CD4-positive, alpha-beta memory T cell (primary cell): ENCODE results near the gene CRISPLD2. TPM values are rescaled to one million over a fixed set of nuclear protein-coding genes. Genes with fewer than 3 reads are reported as not detected.
"Not testable (repeated sequence)": the region's sequence is repeated elsewhere in the genome, so short reads cannot be mapped to it uniquely, and the experiment has no call there.

Source experiments
- CTCF ChIA-PET: fragments of 350-600 bp; sonication (Branson Sonifier 250); formaldehyde crosslinking; loops from one replicate; lab custom pipeline; 2021; ENCODE audit warnings: inconsistent platforms; ENCODE audit not compliant: partially characterized antibody; lab: Charles Lee
- POLR2A ChIA-PET: fragments of 350-600 bp; sonication (Branson Sonifier 250); formaldehyde crosslinking; loops from one replicate; lab custom pipeline; 2021; ENCODE audit not compliant: partially characterized antibody; lab: Charles Lee
- DNase-seq, 5 donors: peaks; one replicate each; pipeline versions ENCODE4 v3.0.0 to v3.0.0-alpha.2; 2020 to 2022; ENCODE audit warnings: mixed read lengths in 1 of 5
- H3K27ac ChIP-seq: one replicate; pipeline ENCODE4 v1.7.0; 2013; ENCODE audit warnings: low read depth, low read length
- H3K27me3 ChIP-seq: 2 replicates; pipeline ENCODE4 v1.7.0; 2013; ENCODE audit warnings: mild to moderate bottlenecking, low read length, moderate library complexity; ENCODE audit not compliant: insufficient read depth
- H3K36me3 ChIP-seq: 2 replicates; pipeline ENCODE4 v1.7.0; 2013; ENCODE audit warnings: mild to moderate bottlenecking, low read length, moderate library complexity; ENCODE audit not compliant: insufficient read depth
- H3K4me1 ChIP-seq: 2 replicates; pipeline ENCODE4 v1.7.0; 2013; ENCODE audit warnings: mild to moderate bottlenecking, low read length, moderate library complexity; ENCODE audit not compliant: insufficient read depth
- H3K4me3 ChIP-seq, 2 donors: one replicate each; pipeline ENCODE4 v1.7.0; 2013; ENCODE audit warnings: low read length in 2 of 2, mild to moderate bottlenecking in 1 of 2
- H3K9me3 ChIP-seq, 2 donors: one replicate each; pipeline ENCODE4 v1.7.0; 2013; ENCODE audit warnings: low read length in 2 of 2, control low read depth in 1 of 2; ENCODE audit not compliant: control insufficient read depth in 1 of 2
- H3K27ac Mint-ChIP-seq, 7 donors: one replicate each; pipeline ENCODE4 v1.8.0; 2020 to 2021; ENCODE audit warnings: mixed read lengths in 7 of 7, mild to moderate bottlenecking in 6 of 7, inconsistent platforms in 3 of 7, moderate library complexity in 3 of 7
- H3K27me3 Mint-ChIP-seq, 2 donors: one replicate each; pipeline ENCODE4 v1.8.0; 2020 to 2021; ENCODE audit warnings: mixed read lengths in 2 of 2
- H3K36me3 Mint-ChIP-seq, 2 donors: one replicate each; pipeline ENCODE4 v1.8.0; 2020 to 2021; ENCODE audit warnings: mixed read lengths in 2 of 2, inconsistent platforms in 1 of 2, mild to moderate bottlenecking in 1 of 2
- H3K4me1 Mint-ChIP-seq, 4 donors: one replicate each; pipeline ENCODE4 v1.8.0; 2020 to 2021; ENCODE audit warnings: mixed read lengths in 4 of 4, mild to moderate bottlenecking in 1 of 4
- H3K4me3 Mint-ChIP-seq, 8 donors: one replicate each; pipeline ENCODE4 v1.8.0; 2020 to 2021; ENCODE audit warnings: mixed read lengths in 8 of 8, mild to moderate bottlenecking in 7 of 8, moderate library complexity in 6 of 8, inconsistent platforms in 3 of 8
- H3K9me3 Mint-ChIP-seq, 8 donors: one replicate each; pipeline ENCODE4 v1.8.0; 2020 to 2021; ENCODE audit warnings: mixed read lengths in 8 of 8, mild to moderate bottlenecking in 5 of 8, inconsistent platforms in 3 of 8, moderate library complexity in 1 of 8
- intact Hi-C: fragments of 100-400 bp; cut with micrococcal nuclease; formaldehyde crosslinking; loops from one replicate; pipeline ENCODE4 v1.15.1; 2023
- polyA plus RNA-seq, 2 donors: library from polyadenylated mRNA; unstranded; fragments of 300-500 nt; fragmentation: Illumina TruSeq; gene quantifications; one replicate each; pipeline ENCODE4 v1.2.3, GENCODE V29; 2021
- total RNA-seq, 2 experiments: library from RNA; stranded (reverse); gene quantifications; one replicate each; pipeline ENCODE4 v1.2.3, GENCODE V29; 2021

The CRISPLD2 gene
- total and polyA plus RNA-seq, 4 experiments from 2014 or later, result 0.32 to 2.5 (median 0.95) TPM

DNA sequence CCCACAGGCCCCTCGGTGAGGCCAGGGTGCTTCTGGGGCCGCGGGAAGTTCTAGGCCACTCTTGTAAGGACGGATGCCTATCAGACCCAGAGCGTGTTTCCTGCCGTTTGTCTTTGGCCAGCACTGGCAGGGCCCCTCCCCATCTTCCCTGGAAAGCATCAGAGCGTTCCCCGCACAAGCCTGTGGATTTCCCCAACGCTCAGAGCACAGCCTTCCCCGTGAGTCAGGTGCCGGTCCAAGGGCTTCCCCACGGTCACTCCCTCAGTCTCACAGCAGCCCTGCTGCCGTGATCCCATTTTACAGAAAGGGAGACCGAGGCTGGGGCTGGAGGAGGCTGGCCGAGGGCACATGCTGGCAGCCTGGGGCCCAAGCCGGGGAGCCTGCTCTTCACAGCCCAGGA, 33.7 kb downstream of the CRISPLD2 start:
- H3K4me3 ChIP-seq, result no peak overlapping the region
- intact Hi-C loops, result no loop called here
- peaks cover 0 to 8% (median 2%) of the 10 kb centered on the region in 8 donors for H3K9me3 Mint-ChIP-seq
- H3K27ac ChIP-seq, result no peak overlapping the region
- ChIA-PET CTCF (no interaction called here), POLR2A (no interaction called here)
- no peak overlapping the region for H3K4me3 Mint-ChIP-seq
- H3K9me3 ChIP-seq, result no peaks in the 10 kb centered on the region
- H3K27me3 ChIP-seq, result no peaks in the 10 kb centered on the region
- no peaks in the 10 kb centered on the region for H3K36me3 ChIP-seq
- H3K36me3 Mint-ChIP-seq, result peaks cover 0 to 18% of the 10 kb centered on the region in 2 donors
- no peak for DNase-seq
- peaks cover 2 to 6% of the 10 kb centered on the region in 2 donors for H3K27me3 Mint-ChIP-seq
- H3K4me1 Mint-ChIP-seq, result no peaks in the 10 kb centered on the region
- H3K4me1 ChIP-seq, result no peaks in the 10 kb centered on the region
- no peak overlapping the region for H3K27ac Mint-ChIP-seq

DNA sequence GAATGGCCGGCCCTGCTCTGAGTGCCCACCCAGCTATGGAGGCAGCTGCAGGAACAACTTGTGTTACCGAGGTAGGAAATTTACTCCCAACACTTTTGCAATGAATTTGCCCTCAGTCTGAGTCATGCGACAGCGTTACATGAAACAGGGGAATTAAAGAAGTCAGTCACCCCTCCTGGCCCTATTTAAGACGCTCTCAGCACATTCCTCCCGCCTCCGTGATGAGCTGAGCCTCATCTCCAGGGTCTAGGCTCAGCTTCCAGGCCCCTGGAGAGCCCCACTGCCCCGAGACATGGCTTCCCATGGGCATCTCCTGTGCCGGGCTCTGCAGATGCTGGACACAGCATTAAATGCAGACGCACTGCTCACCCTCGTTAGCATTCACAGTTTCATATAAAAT, 35.0 kb downstream of the CRISPLD2 start:
- Histone ChIP-seq H3K4me3 (no peak overlapping the region), H3K36me3 (no peaks in the 10 kb centered on the region), H3K9me3 (no peaks in the 10 kb centered on the region), H3K4me1 (no peaks in the 10 kb centered on the region), H3K27ac (no peak overlapping the region), H3K27me3 (no peaks in the 10 kb centered on the region)
- Mint-ChIP-seq H3K27ac (no peak overlapping the region), H3K27me3 (peaks cover 2 to 6% of the 10 kb centered on the region in 2 donors), H3K4me1 (no peaks in the 10 kb centered on the region), H3K4me3 (no peak overlapping the region), H3K36me3 (peaks cover 0 to 25% of the 10 kb centered on the region in 2 donors), H3K9me3 (peaks cover 3 to 14% (median 9%) of the 10 kb centered on the region in 8 donors)
- ChIA-PET CTCF (no interaction called here), POLR2A (no interaction called here)
- intact Hi-C loops, result no loop called here
- DNase-seq, result no peak

DNA sequence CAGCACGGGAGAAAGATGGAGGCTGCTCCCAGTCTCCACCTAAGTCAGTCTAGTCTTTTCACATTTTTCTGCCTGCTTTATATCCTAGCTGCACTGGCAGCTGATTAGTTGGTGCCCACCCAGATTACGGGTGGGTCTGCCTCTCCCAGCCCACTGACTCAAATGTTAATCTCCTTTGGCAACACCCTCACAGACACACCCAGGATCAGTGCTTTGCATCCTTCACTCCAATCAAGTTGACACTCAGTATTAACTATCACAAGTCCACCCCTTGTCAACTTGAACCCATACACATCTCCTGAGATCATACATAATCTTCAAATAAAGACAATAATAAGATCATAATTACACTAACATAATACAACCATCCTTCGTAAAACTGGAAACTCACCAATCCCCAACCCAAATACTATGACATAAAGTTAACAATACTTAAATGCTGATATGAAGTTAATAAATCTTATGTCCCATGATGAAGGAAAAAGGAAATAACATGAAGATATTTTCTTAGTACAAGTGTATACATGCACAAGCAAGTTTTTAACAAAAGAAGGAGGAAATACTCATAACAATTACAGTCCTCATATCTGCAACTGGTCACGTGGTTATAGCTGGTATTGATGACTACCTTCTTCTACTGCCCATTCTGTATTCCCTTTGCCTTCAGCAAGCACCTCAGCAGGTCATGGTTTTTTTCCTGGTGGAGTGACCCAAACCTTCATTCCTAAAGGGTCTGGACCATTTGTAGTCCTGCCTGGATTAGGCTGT, 35.8 kb downstream of the CRISPLD2 start:
- intact Hi-C loops, DNase-seq, H3K27me3 ChIP-seq, CTCF ChIA-PET, H3K4me1 ChIP-seq, H3K4me3 ChIP-seq, H3K4me3 Mint-ChIP-seq, H3K36me3 ChIP-seq, POLR2A ChIA-PET, H3K27ac ChIP-seq, H3K27ac Mint-ChIP-seq, H3K4me1 Mint-ChIP-seq, H3K9me3 ChIP-seq, H3K27me3 Mint-ChIP-seq: not testable (repeated sequence)
- Mint-ChIP-seq H3K9me3 (peaks cover 3 to 21% (median 17%) of the 10 kb centered on the region in 8 donors), H3K36me3 (peaks cover 4 to 29% of the 10 kb centered on the region in 2 donors)

DNA sequence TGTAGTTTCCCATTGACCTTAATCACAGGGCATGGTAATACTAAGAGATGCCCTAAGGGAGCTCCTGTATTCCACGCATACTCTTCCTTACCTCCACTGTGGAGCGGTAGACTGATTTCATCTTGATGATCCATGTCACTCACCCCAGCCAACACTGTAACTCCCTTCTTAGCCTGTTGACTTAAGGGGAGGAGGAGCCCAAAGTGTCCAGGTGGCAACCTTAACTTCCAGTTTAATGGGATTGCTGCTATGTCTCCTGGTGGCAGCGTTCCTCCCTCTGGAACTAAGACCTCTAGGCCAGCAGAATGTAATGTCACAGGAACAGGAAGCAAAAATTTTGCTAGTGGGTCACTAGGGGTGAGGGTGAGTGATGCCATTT, 36.4 kb downstream of the CRISPLD2 start:
- H3K27ac Mint-ChIP-seq, H3K27me3 Mint-ChIP-seq, H3K36me3 ChIP-seq, H3K4me1 ChIP-seq, CTCF ChIA-PET, H3K27me3 ChIP-seq, H3K27ac ChIP-seq, H3K4me1 Mint-ChIP-seq, intact Hi-C loops, POLR2A ChIA-PET, DNase-seq, H3K4me3 ChIP-seq, H3K4me3 Mint-ChIP-seq, H3K9me3 ChIP-seq: not testable (repeated sequence)
- H3K36me3 Mint-ChIP-seq, result peaks cover 6 to 28% of the 10 kb centered on the region in 2 donors
- peaks cover 0 to 26% (median 21%) of the 10 kb centered on the region in 8 donors for H3K9me3 Mint-ChIP-seq

DNA sequence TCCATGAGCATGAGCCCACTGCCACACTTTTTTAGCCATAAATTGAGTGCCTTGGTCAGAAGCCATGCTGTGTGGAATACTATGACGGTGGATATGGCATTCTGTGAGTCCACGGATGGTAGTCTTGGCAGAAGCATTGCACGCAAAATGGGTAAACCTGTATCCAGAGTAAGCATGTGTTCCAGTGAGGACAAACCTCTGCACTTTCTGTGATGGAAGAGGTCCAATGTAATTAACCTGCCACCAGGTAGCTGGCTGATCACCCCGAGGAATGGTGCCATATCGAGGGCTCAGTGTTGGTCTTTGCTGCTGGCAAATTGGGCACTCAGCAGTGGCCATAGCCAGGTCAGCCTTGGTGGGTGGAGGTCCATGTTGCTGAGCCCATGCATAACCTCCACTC, 37.0 kb downstream of the CRISPLD2 start:
- H3K4me3 Mint-ChIP-seq, CTCF ChIA-PET, H3K4me1 Mint-ChIP-seq, H3K4me3 ChIP-seq, DNase-seq, H3K36me3 ChIP-seq, H3K4me1 ChIP-seq, intact Hi-C loops, POLR2A ChIA-PET, H3K27me3 ChIP-seq, H3K27ac Mint-ChIP-seq, H3K27ac ChIP-seq, H3K9me3 ChIP-seq, H3K27me3 Mint-ChIP-seq: not testable (repeated sequence)
- Mint-ChIP-seq H3K36me3 (peaks cover 6 to 32% of the 10 kb centered on the region in 2 donors), H3K9me3 (peaks cover 0 to 28% (median 21%) of the 10 kb centered on the region in 8 donors)

DNA sequence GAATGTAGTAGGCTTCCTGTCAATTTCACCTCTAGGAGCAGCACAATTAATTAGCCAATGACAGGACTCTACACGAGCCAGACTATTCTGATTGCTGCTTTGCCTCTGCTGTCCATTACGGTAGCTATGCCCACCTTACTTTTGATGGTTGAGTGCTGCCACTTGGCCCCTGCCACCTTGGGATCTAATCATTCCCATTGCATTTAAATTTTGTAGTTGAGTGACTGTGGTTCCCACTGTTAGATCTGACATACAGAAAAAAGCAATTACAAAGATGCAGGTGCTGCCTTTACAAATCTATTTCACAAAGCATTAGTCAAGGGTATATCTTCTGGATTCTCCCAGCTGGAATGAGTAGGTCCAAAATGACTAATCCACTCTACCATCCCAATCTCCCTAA, 39.9 kb downstream of the CRISPLD2 start:
- H3K27ac Mint-ChIP-seq, result no peak overlapping the region
- Histone ChIP-seq H3K9me3 (no peaks in the 10 kb centered on the region), H3K4me1 (no peaks in the 10 kb centered on the region), H3K36me3 (no peaks in the 10 kb centered on the region), H3K27ac (no peak overlapping the region), H3K4me3 (no peak overlapping the region), H3K27me3 (no peaks in the 10 kb centered on the region)
- intact Hi-C loops, result no loop called here
- H3K36me3 Mint-ChIP-seq, result peaks cover 6 to 32% of the 10 kb centered on the region in 2 donors
- ChIA-PET CTCF (no interaction called here), POLR2A (no interaction called here)
- H3K27me3 Mint-ChIP-seq, result peaks cover 1 to 3% of the 10 kb centered on the region in 2 donors
- peaks cover 0 to 28% (median 21%) of the 10 kb centered on the region in 8 donors for H3K9me3 Mint-ChIP-seq
- H3K4me3 Mint-ChIP-seq, result no peak overlapping the region
- H3K4me1 Mint-ChIP-seq, result no peaks in the 10 kb centered on the region
- DNase-seq, result no peak

DNA sequence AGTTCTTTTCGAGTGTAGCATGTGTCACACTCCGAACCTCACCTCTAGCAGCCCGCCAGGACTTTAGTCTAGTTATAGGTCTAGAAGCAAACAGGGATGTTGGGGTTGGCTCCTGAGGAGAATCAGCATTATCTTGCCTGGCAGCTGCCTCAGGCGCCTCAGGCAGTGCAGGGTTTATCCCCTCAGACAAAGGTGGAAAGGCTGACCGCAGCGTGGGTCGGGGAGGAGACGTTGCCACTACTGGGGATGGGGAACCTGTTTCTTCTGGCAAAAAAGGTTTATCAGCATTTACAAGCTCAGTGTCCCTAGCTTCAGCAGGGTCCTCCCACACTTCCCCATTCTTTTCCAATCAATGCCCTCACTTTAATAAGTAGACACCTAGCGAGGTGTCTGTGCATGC, 40.6 kb downstream of the CRISPLD2 start:
- H3K36me3 ChIP-seq, result no peaks in the 10 kb centered on the region
- peaks cover 0 to 1% of the 10 kb centered on the region in 2 donors for H3K27me3 Mint-ChIP-seq
- no peaks in the 10 kb centered on the region for H3K9me3 ChIP-seq
- no peaks in the 10 kb centered on the region for H3K27me3 ChIP-seq
- H3K4me1 ChIP-seq, result no peaks in the 10 kb centered on the region
- POLR2A ChIA-PET, result no interaction called here
- H3K27ac ChIP-seq, result no peak overlapping the region
- CTCF ChIA-PET, result interaction anchor here (1.3 kb wide), 1 partner anchor 106 kb away, joined by 3 read pairs; no protein-coding TSS in a partner anchor
- H3K4me1 Mint-ChIP-seq, result no peaks in the 10 kb centered on the region
- DNase-seq, result no peak
- H3K36me3 Mint-ChIP-seq, result peaks cover 6 to 32% of the 10 kb centered on the region in 2 donors
- H3K4me3 ChIP-seq, result no peak overlapping the region
- intact Hi-C loops, result no loop called here
- H3K9me3 Mint-ChIP-seq, result peaks cover 0 to 28% (median 21%) of the 10 kb centered on the region in 8 donors
- no peak overlapping the region for H3K4me3 Mint-ChIP-seq
- H3K27ac Mint-ChIP-seq, result no peak overlapping the region
